Caco-2 (cell line): ENCODE results near the gene MLLT10. TPM values are rescaled to one million over a fixed set of nuclear protein-coding genes. Genes with fewer than 3 reads are reported as not detected.

Experiments used
- BruUV-seq: library from RNA; stranded (reverse); fragments of 400-500 nt; replicated peaks from 2 replicates; lab custom pipeline; 2021; lab: Mats Ljungman, UMichigan
- CTCF ChIA-PET: fragments of 300-600 bp; sonication (Branson Sonifier 250); formaldehyde crosslinking; loops from one replicate; lab custom pipeline; 2022; ENCODE audit warnings: antibody characterized with exemption; lab: Charles Lee
- POLR2A ChIA-PET: fragments of 300-600 bp; sonication (Branson Sonifier 250); formaldehyde crosslinking; loops from one replicate; lab custom pipeline; 2022; ENCODE audit warnings: antibody characterized with exemption; lab: Charles Lee
- DNase-seq, 2 experiments: peaks; one replicate each; pipeline versions ENCODE4 v3.0.0 to v3.0.0-alpha.2; 2020 to 2022
- H3K27me3 ChIP-seq: replicated peaks from 2 replicates; pipeline ENCODE4 v1.6.0; 2011; ENCODE audit warnings: low read length; ENCODE audit not compliant: control insufficient read depth, insufficient read depth
- H3K36me3 ChIP-seq: 2 replicates; pipeline ENCODE4 v1.5.1; 2011; ENCODE audit warnings: low read length; ENCODE audit not compliant: control insufficient read depth, insufficient read depth
- H3K4me1 ChIP-seq: fragments of 250-450 bp; sonication (Bioruptor Pico); 2 replicates; pipeline ENCODE4 v1.5.1; 2020; ENCODE audit warnings: mild to moderate bottlenecking
- H3K4me3 ChIP-seq: 2 replicates; pipeline ENCODE4 v1.5.1; 2011; ENCODE audit warnings: low read depth, mild to moderate bottlenecking, control low read depth, low read length
- H3K9me3 ChIP-seq: fragments of 250-450 bp; sonication (Bioruptor Pico); 2 replicates; pipeline ENCODE4 v1.5.1; 2020; ENCODE audit warnings: mild to moderate bottlenecking, moderate library complexity
- H3K27ac Mint-ChIP-seq: one replicate; pipeline ENCODE4 v1.8.0; 2022; ENCODE audit warnings: mixed read lengths; ENCODE audit not compliant: unreplicated experiment
- H3K27me3 Mint-ChIP-seq: one replicate; pipeline ENCODE4 v1.8.0; 2022; ENCODE audit warnings: mixed read lengths; ENCODE audit not compliant: insufficient read depth, unreplicated experiment
- H3K36me3 Mint-ChIP-seq: one replicate; pipeline ENCODE4 v1.8.0; 2022; ENCODE audit warnings: mild to moderate bottlenecking, mixed read lengths; ENCODE audit not compliant: insufficient read depth, unreplicated experiment
- H3K4me1 Mint-ChIP-seq: one replicate; pipeline ENCODE4 v1.8.0; 2022; ENCODE audit warnings: low read depth, mixed read lengths; ENCODE audit not compliant: unreplicated experiment
- H3K4me3 Mint-ChIP-seq: one replicate; pipeline ENCODE4 v1.8.0; 2022; ENCODE audit warnings: mild to moderate bottlenecking, moderate library complexity, mixed read lengths; ENCODE audit not compliant: unreplicated experiment
- H3K9me3 Mint-ChIP-seq: one replicate; pipeline ENCODE4 v1.8.0; 2022; ENCODE audit warnings: mixed read lengths; ENCODE audit not compliant: unreplicated experiment
- intact Hi-C: fragments of 100-400 bp; cut with micrococcal nuclease; formaldehyde crosslinking; loops from one replicate; pipeline ENCODE4 v1.10.0; 2022; ENCODE audit not compliant: unreplicated experiment
- total RNA-seq: library from RNA; stranded (reverse); gene quantifications from 2 replicates; pipeline ENCODE4 v1.2.3, GENCODE V29; 2022
- TF ChIP-seq, protein P1 (sequence below), 2 experiments: fragments of 200-600 bp in 1 of 2; IDR thresholded peaks; 1 replicate in 1 of 2; 2 replicates in 1 of 2; pipeline versions ENCODE4 v1.5.1 to v1.8.0; 2011 to 2022; ENCODE audit warnings: antibody characterized with exemption in 1 of 2, control low read depth in 1 of 2, inconsistent platforms in 1 of 2, low read depth in 1 of 2, low read length in 1 of 2, mild to moderate bottlenecking in 1 of 2, moderate library complexity in 1 of 2; ENCODE audit not compliant: insufficient read depth in 1 of 2, severe bottlenecking in 1 of 2, unreplicated experiment in 1 of 2

The MLLT10 gene
- total RNA-seq, 1 experiment from 2014 or later, result 84.3 TPM

DNA sequence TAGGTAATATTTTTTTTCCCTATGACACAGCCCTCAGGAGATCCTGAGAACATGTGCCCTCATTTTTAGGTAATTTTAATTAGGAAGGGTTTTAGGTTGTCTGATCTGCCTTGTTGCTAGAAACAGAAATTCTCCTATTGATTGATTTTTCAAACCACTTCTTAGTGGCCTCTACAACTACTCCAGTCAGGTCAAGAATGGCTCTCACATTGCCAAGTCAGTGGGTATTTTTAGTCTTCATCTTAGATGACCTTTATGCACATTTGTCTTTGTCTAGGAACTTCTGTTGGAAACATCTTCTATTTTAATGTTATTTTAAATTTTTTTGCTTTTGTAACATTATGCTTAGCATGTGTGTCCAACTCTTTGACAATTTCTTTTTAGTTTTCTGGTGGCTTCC lies 162.3 kb downstream of the MLLT10 start:
- H3K36me3 Mint-ChIP-seq, result peaks cover 52% of the 10 kb centered on the region
- no peaks in the 10 kb centered on the region for H3K27me3 Mint-ChIP-seq
- Histone ChIP-seq H3K4me3 (no peak overlapping the region), H3K36me3 (no peaks in the 10 kb centered on the region; the same call in 1 of the 2 replicates), H3K9me3 (peaks cover 26% of the 10 kb centered on the region), H3K27me3 (no peaks in the 10 kb centered on the region), H3K4me1 (no peaks in the 10 kb centered on the region)
- no peak for DNase-seq
- H3K4me1 Mint-ChIP-seq, result no peaks in the 10 kb centered on the region
- peaks cover 36% of the 10 kb centered on the region for H3K9me3 Mint-ChIP-seq
- ChIA-PET POLR2A (interaction anchor here (0.6 kb wide), 1 partner anchor 81 kb away, joined by 16 read pairs; no protein-coding TSS in a partner anchor), CTCF (no interaction called here)
- TF ChIP-seq, protein P1, sequence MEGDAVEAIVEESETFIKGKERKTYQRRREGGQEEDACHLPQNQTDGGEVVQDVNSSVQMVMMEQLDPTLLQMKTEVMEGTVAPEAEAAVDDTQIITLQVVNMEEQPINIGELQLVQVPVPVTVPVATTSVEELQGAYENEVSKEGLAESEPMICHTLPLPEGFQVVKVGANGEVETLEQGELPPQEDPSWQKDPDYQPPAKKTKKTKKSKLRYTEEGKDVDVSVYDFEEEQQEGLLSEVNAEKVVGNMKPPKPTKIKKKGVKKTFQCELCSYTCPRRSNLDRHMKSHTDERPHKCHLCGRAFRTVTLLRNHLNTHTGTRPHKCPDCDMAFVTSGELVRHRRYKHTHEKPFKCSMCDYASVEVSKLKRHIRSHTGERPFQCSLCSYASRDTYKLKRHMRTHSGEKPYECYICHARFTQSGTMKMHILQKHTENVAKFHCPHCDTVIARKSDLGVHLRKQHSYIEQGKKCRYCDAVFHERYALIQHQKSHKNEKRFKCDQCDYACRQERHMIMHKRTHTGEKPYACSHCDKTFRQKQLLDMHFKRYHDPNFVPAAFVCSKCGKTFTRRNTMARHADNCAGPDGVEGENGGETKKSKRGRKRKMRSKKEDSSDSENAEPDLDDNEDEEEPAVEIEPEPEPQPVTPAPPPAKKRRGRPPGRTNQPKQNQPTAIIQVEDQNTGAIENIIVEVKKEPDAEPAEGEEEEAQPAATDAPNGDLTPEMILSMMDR (IDR thresholded peaks at IDR 0.05; ENCODE audit: insufficient read depth in 1 of 2, low read depth in 1 of 2, low read length in 1 of 2, severe bottlenecking in 1 of 2, unreplicated experiment in 1 of 2), result no peak
- H3K27ac Mint-ChIP-seq, result no peak overlapping the region
- no TSS peak for BruUV-seq
- intact Hi-C loops, result no loop called here
- H3K4me3 Mint-ChIP-seq, result no peak overlapping the region

DNA sequence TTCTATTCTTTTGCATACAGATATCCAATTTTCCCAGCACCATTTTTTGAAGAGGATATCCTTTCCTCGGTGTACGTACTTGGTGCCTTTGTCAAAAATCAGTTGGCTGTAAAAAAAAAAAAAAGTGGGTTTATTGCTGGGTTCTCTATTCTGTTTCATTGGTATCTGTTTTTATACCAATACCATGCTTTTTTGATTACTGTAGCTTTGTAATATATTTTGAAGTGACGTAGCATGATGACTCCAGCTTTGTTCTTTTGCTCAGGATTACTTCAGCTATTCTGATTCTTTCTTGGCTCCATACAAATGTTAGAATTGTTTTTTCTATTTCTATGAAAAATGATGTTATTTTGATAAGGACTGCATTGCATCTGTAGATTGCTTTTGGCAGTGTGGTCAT lies 165.5 kb downstream of the MLLT10 start:
- POLR2A ChIA-PET, result no interaction called here
- intact Hi-C loops, result no loop called here
- TF ChIP-seq, protein P1 (IDR thresholded peaks at IDR 0.05; ENCODE audit: insufficient read depth in 1 of 2, low read depth in 1 of 2, low read length in 1 of 2, severe bottlenecking in 1 of 2, unreplicated experiment in 1 of 2), result no peak

DNA sequence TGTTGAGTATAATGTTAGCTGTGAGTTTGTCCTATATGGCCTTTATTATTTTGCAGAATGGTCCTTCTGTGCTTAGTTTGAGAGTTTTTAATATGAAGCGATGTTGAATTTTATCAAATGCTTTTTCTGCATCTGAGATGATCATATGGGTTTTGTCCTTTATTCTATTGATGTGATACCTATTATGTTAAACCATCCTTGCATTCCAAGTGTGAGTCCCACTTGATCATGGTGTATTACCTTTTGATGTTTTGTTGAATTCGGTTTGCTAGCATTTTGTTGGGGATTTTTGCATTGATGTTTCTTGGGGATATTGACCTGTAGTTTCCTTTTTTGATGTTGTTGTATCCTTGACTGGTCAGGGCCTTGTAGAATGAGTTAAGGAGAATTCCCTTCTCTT lies 166.4 kb downstream of the MLLT10 start:
- no peak overlapping the region for H3K27ac Mint-ChIP-seq
- no peak for DNase-seq
- no peaks in the 10 kb centered on the region for H3K4me1 Mint-ChIP-seq
- BruUV-seq, result no TSS peak
- peaks cover 46% of the 10 kb centered on the region for H3K9me3 Mint-ChIP-seq
- peaks cover 46% of the 10 kb centered on the region for H3K36me3 Mint-ChIP-seq
- ChIA-PET CTCF (no interaction called here), POLR2A (no interaction called here)
- no peak overlapping the region for H3K4me3 ChIP-seq
- intact Hi-C loops, result no loop called here
- no peaks in the 10 kb centered on the region for H3K27me3 ChIP-seq
- TF ChIP-seq, protein P1 (IDR thresholded peaks at IDR 0.05; ENCODE audit: insufficient read depth in 1 of 2, low read depth in 1 of 2, low read length in 1 of 2, severe bottlenecking in 1 of 2, unreplicated experiment in 1 of 2), result no peak
- H3K4me1 ChIP-seq, result no peaks in the 10 kb centered on the region
- H3K36me3 ChIP-seq, result no peaks in the 10 kb centered on the region; the same call in 1 of the 2 replicates
- H3K27me3 Mint-ChIP-seq, result no peaks in the 10 kb centered on the region
- no peak overlapping the region for H3K4me3 Mint-ChIP-seq
- H3K9me3 ChIP-seq, result peaks cover 26% of the 10 kb centered on the region

More for the DNA sequence above, 165.5 kb downstream of the MLLT10 start:
- Histone ChIP-seq H3K36me3 (no peaks in the 10 kb centered on the region; the same call in 1 of the 2 replicates), H3K9me3 (peaks cover 26% of the 10 kb centered on the region), H3K4me3 (no peak overlapping the region), H3K27me3 (no peaks in the 10 kb centered on the region), H3K4me1 (no peaks in the 10 kb centered on the region)
- peaks cover 52% of the 10 kb centered on the region for H3K36me3 Mint-ChIP-seq
- peaks cover 46% of the 10 kb centered on the region for H3K9me3 Mint-ChIP-seq
- no peak overlapping the region for H3K4me3 Mint-ChIP-seq
- no TSS peak for BruUV-seq
- CTCF ChIA-PET, result no interaction called here
- H3K27ac Mint-ChIP-seq, result no peak overlapping the region
- no peaks in the 10 kb centered on the region for H3K4me1 Mint-ChIP-seq
- no peaks in the 10 kb centered on the region for H3K27me3 Mint-ChIP-seq
- DNase-seq, result no peak
